ENCODE results near the gene CAPN14.

DNA sequence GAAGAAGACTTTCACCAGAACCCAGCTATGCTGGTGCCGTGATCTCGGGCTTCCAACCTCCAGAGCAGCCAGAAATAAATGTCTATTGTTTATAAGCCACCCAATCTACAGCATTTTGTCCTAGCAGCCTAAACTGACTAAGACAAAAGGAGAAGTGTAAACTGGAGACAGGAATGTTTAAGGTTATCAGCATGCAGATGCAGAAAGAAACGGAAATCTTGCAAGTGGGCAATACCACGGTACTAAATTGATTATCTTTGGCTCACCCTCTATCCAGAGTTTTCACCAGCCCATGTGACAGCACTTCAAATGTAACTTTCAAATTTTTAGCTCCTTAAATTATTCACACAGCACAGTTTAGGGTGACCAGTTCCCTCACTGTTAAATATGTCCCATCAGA is 5.7 kb upstream of the CAPN14 start:
- TF ChIP-seq, protein P1, sequence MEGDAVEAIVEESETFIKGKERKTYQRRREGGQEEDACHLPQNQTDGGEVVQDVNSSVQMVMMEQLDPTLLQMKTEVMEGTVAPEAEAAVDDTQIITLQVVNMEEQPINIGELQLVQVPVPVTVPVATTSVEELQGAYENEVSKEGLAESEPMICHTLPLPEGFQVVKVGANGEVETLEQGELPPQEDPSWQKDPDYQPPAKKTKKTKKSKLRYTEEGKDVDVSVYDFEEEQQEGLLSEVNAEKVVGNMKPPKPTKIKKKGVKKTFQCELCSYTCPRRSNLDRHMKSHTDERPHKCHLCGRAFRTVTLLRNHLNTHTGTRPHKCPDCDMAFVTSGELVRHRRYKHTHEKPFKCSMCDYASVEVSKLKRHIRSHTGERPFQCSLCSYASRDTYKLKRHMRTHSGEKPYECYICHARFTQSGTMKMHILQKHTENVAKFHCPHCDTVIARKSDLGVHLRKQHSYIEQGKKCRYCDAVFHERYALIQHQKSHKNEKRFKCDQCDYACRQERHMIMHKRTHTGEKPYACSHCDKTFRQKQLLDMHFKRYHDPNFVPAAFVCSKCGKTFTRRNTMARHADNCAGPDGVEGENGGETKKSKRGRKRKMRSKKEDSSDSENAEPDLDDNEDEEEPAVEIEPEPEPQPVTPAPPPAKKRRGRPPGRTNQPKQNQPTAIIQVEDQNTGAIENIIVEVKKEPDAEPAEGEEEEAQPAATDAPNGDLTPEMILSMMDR (IDR thresholded peaks at IDR 0.05): no peak
- TF ChIP-seq POLR2A (IDR thresholded peaks at IDR 0.05): no peak
- TF ChIP-seq POLR2AphosphoS5 (IDR thresholded peaks at IDR 0.05): no peak

Measured in transverse colon (tissue), 4 donors.